Stimulated activated CD4-positive, alpha-beta T cell treated with anti-CD3 and anti-CD28 coated beads, Interleukin-2, amount 100 ng/mL, for 24 hours (primary cell): Measurements from ENCODE around the gene CHD2.

Experiments
- DNase-seq, 2 donors: peaks; one replicate each; pipeline ENCODE4 v3.0.0-alpha.2; 2020

Gene CHD2

DNA sequence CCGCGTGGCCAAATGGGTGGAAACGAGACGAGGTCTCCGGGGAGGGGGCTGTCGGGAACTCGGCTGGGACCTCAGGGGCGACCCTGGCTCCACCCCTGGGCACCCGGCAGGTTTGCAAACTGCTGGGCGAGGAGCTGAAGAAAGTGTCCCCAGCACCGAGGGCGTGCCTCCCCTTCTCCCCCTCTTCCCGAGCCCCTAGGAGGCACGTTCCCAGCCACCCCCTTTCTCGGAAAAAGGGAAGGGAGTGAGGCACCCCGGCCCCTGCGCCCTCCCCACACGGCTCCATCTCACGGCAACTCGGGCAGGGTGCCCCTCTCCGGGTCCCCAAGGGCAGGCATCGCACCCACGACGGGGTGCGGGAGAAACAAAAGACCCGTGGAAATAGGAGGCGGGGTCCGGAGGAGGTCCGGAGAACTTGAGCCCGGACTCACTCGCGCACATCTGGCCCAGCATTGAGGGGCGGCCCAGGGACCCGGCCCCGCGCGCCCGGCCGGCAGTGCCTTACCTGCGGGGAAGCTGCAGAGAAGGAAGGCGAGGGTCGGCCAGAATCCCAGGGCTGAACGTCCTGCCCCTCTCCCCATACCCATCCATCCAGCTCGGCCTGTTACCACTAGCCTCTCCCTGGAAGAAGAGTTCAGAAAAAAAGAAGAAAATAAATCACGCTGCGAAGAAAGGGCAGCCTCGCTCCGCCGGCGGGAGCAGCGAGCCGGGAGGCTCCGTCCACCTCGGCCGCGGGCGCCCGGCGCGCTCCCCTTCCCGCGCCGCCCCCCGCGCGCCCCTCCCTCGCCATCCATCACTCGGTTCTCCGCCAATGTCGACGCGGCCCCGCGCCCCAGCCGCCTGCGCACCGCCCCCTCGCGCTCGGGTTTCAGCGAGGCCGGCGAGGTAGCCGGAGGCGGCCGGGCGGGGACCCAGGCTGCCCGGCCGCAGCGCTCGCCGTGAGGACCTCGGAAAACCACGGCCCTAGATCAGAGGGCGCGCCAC, 172.6 kb downstream of the CHD2 start:
- DNase-seq: peak in 1 of 2 donors; percentile 27

DNA sequence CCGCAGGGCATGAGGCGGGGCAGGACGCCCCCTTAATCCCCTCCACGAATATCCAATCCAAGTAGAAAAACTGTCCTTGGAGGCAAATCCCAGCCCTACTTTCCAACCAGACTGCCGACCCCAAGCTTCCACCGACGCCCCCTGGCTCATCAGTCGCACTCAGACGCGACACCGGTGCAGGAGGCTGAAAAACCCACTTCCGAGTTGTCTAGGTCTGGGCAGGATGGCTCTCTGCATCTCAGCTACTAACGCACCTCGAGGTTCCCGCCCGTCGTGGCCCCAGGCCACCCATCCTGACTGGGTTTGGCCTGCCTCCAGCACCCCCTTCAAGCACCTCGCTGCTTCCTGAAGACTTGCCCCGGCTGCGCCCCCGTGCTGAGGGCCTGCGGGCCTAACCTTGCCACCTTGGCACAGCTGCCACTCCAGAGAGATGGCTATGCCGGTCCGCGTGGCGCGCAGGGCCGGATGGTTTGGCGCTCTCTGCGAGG, 173.4 kb downstream of the CHD2 start:
- DNase-seq: no peak

DNA sequence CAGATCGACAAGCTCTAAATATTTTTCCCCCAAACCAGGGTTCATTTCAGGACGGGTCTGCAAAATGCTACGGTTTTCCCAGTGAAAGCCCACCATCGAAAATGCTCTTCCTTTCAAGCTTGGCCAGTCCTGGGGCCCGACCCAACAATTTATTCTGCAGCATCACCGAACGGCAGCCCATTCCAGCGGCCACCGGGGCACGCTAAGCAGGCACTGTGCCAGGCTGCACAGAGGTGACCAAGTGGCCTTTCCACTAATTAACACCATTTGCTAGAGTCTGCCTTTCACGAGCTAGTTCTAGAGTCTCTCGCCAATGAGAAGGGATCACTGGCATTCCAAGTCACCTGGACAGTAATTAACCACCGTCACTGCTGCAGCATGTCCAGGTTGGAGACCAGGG, 174.5 kb downstream of the CHD2 start:
- no peak for DNase-seq

DNA sequence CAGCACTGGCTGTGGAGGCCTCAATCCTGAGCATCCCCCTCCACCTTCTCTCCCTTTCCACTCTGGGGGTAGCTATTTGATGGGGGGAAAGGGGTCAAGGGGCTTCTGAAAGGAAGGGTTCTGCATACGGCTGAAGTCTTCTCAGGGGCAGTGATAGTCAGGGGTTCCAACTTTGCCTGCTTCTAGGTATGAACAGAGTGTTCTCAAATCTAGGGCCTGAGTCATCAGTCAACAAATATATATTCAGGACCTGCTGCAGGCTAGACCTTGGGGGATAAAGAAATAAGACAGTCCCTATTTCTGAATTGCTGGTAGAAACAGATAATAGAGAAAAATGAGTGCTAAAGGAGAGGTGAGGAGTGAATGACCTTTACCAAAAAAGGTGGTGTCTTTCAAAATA, 176.1 kb downstream of the CHD2 start:
- DNase-seq: no peak

DNA sequence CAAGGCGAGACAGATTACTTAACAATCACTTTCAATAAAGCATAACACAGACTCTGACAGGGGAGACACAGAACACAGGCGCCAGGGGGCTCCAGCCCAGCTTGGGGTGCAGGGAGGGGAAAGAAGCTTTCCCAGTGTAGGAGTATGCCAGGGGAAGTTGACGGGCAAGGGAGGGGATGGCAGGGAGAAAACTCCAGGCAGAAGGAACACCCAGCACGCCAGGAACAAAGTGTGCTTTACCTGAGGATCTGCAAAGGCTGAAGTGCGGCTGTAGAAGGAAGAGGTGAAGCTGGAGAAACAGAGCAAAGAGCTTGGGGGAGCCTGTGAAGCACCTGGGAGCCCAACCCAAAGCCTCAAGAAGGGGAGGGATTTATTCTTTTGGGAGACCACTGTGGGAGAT, 176.8 kb downstream of the CHD2 start:
- no peak for DNase-seq
